ENCODE data around the gene MT1E. TPM values are rescaled to one million over a fixed set of nuclear protein-coding genes. Genes with fewer than 3 reads are reported as not detected.

The MT1E gene
- total RNA-seq, 1 donor from 2014 or later = 410 TPM

GRCh38 chr16:56623637-56624036, 1.9 kb upstream of the MT1E start:
- DNase-seq (ENCODE audit: low spot score) = no peak

GRCh38 chr16:56625943-56626654, 518 bp downstream of the MT1E start:
- DNase-seq (ENCODE audit: low spot score) = no peak

DNA sequence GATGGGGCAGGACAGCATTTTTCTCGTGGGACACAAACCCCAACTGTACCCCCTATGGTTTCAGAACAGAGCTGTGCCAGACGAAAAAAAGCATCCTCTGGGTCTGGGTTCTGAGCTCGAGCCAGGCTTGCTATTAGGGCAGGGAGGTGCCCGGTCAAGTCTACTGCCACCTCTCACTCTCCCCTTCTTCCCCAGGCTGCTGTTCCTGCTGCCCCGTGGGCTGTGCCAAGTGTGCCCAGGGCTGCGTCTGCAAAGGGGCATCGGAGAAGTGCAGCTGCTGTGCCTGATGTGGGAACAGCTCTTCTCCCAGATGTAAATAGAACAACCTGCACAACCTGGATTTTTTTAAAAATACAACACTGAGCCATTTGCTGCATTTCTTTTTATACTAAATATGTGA, 1.1 kb downstream of the MT1E start:
- DNase-seq (ENCODE audit: low spot score) = no peak

DNA sequence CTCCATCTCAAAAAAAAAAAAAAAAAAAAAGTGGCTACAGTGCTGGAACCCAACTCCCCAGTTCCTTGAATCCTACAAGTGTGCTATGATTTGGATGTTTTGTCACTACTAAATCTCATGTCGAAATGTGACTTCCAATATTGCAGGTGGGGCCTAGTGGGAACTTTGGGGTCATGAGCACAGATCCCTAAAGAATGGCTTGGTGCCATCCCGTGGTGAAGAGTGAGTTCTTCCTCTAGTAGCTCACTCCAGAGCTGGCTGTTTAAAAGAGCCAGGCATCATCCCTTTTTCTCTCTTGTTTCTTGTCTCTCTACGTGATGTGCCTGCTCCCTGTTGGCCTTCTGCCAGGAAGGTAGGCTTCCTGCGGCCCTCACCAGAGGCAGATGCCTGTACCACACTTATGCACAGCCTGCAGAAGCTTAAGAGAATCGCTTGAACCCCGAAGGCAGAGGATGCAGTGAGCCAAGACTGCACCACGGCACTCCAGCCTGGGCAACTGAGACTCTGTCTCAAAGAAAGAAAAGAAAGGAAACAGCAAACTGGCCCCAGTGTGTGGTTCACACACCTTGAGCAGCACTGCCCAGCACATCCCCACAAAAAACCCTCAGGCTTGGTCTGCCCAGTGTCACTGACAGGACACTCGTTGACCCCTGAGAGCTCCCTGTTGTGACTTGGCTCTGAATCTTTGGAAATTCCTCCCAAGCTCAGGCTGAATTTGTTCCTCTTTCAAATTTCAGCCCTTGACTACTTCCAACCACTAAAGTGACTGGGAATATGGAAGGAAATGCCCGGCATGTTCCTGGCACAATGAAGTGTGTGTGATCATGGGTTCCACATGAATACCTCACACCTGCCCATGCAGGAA, 3.1 kb downstream of the MT1E start:
- DNase-seq (ENCODE audit: low spot score) = no peak

GRCh38 chr16:56629531-56629930, 4.0 kb downstream of the MT1E start:
- no peak for DNase-seq (ENCODE audit: low spot score)

DNA sequence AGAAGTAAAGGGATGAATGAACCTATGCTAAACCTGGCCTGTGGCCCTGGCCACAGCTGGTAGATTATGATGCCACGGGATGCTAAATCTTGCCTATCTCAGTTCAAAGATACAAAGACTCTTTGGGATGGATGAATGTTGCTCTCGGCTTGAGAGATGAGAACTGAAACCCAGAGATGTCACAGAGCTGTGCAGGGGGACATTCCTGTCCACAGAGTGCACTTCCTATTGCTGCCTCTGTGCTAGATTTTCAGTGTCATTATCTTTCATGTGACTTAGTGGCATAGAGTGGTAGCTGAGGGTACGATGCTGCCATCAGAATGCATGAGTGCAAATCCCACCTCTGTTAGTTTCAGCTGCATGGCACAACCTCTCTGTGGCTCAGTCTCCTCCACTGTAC, 4.6 kb downstream of the MT1E start:
- DNase-seq (ENCODE audit: low spot score) = no peak

- DNase-seq (ENCODE audit: low spot score) = no peak
Observed at GRCh38 chr16:56631197-56631596, 5.6 kb downstream of the MT1E start.

DNA sequence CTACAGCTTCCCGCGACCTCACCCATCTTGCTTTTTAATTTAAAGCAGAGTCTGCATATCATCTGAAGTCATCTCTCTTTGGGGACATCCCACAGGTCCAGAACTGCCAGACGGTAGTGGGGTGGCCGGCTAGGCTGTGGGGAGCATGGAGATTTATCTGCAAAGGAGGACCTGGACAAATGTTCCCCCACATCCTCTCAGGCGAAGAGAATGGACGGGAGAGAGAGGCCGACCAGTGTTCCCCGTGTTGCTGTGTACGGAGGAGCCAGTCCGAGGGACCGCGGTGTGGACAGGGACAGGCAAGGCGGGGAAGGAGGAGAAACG, 6.2 kb downstream of the MT1E start:
- no peak for DNase-seq (ENCODE audit: low spot score)

DNA sequence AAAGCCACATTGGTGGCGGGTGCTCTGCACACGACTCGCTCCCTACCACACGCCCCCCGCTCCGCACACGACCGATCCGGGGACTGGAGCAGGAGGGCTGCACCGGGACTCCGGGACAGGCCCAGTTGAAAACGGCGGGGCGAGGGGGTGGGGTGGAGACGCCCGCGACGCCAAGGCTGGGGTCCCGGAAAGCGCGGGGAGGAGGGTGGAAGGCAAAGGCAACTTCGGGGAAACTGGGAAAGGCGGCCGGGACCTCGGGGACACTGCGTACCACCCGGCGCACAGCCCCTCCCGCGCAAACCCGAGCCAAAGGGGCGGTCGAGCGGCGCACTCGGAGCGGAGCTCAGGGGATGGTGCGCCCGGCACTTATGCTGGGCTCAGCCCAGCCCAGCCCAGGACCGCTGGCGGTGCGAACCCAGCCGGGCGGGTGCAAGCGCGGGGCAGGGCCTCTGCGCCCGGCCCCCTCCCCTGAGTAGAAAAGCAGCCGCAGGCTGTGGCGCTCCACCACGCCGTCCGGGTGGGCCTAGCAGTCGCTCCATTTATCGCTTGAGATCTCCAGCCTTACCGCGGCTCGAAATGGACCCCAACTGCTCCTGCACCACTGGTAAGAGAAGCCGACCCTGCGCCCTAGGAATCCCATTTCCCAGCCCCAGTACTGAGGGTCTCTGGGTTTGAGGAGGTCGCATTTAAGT, 6.7 kb downstream of the MT1E start, which contains the start of gene MT1M:
Gene MT1M, plus strand, starts transcription at position 504 of the 692 bp plus-strand sequence. Its CDS starts 73 bp downstream, at position 577.
- DNase-seq (ENCODE audit: low spot score) = peak; percentile 93

DNA sequence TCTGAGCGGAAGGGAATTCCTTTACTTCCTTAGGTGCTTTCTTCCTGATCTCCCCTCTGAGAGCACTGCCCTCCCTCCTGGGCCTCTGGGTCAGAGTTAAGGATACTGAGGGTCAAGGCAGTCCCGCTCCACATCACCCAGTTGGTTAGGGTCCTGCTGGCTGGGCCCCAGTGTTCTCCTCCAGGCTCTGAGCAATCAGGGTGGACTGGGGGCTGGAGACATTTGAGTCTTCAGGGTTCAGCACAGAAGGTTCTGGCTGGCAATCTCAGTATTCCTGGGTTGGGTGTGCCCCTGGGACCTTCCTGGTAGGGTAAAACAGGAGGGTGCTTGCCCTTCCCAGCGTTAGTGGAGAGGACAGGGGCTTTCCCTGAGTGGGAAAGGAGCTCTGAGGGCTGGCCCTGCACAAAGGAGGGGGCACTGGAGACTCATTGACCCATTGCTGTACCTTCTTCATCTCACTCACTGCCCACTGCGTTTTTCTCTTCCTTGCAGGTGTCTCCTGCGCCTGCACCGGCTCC, 7.3 kb downstream of the MT1E start:
- no peak for DNase-seq (ENCODE audit: low spot score)

GRCh38 chr16:56633535-56633934, 8.0 kb downstream of the MT1E start:
- no peak for DNase-seq (ENCODE audit: low spot score)

GRCh38 chr16:56634715-56635440, 9.3 kb downstream of the MT1E start:
- DNase-seq (ENCODE audit: low spot score) = no peak

GRCh38 chr16:56635441-56635967, 9.9 kb downstream of the MT1E start:
- no peak for DNase-seq (ENCODE audit: low spot score)

GRCh38 chr16:56636616-56637413, 11.2 kb downstream of the MT1E start:
- DNase-seq (ENCODE audit: low spot score) = no peak

GRCh38 chr16:56637814-56638750, 12.5 kb downstream of the MT1E start, which contains the start of gene MT1A:
TSS of gene MT1A (plus strand) at chr16:56638666. CDS start at chr16:56638739, 73 bp downstream.
- DNase-seq (ENCODE audit: low spot score) = peak; percentile 95

GRCh38 chr16:56639045-56639444, 13.5 kb downstream of the MT1E start:
- DNase-seq (ENCODE audit: low spot score) = no peak

DNA sequence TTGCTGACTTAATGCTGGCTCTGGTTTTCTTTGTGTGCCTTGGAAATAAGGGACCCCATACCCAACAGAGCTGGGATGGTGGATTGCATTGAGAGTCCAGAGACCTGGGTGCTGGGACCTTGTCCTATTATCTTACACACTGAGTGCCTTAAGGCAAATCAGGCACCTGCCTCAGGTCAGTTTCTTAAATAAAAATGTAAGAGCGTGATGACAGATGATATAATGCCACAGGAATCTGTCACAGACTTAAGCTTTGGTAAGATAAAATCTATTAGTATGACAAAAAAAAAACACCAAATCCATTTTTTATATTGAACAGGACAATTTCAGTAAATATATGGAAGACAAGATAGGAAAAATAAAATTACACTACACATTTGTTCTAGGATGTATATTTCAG, 14.5 kb downstream of the MT1E start:
- no peak for DNase-seq (ENCODE audit: low spot score)

DNA sequence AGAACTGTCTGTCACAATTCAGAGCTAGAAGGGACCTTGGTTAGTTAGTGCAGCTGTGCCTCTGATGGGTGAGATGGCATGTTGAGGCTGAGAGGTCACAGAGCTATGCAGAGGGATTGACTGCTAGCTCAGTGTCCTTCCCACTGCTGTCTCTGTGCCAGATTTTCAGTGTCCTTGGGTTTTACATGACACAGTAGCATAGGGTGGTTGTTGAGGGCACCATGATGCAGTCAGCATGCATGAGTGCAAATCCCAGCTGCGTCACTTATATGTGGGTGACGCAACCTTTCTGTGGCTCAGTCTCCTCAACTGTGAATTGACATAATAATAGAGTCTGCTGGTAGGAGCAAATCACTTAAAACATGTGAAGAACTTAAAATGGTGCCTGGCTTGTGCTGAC, 15.6 kb downstream of the MT1E start:
- DNase-seq (ENCODE audit: low spot score) = no peak

Data from mesenteric fat pad (tissue), 1 donor.